HG02642 (cell line): ENCODE data around the gene GTF2A1L.

Source experiments
- ATAC-seq: cut with Tn5 transposase; IDR thresholded peaks from one replicate; pipeline ENCODE4 v1.9.1; 2021; ENCODE audit warnings: mild to moderate bottlenecking; ENCODE audit not compliant: unreplicated experiment, poor library complexity

GTF2A1L gene

DNA sequence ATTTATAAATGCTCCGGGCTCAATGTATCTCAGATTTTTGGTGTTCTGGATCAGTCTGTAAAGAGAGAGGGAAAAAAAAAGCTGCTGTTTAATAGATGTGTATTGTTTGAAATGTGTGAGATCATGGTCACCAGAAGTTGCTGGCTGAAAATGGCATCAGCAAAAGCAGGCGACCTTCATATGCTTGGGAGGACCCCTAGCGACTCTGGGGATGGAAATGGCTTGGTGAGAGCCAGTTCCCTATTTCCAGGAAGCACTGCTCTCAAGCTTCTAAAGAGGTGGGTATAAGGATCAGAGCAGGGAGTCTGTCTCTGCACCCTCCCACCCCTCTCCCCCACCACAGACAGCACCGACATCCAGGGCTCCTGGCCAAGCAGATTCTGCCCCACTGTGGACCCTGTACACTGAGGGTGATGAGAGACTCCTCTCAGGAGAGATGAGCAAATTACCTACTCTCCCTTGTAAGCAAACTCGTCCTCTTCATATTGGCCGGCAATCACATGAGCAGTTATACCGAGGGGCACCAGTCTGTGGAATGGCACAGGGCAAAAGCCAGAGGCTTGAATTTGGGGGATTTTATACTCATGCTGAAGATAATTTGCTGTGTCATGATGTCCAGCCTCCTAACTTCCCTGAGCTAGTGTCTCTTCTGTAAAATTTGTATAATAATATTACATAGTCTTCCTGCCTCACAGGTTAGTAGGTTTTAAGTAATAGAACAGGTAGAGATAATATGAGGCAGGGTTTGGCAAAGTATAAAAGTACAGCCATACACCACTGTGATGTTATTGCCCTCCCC is 108.2 kb downstream of the GTF2A1L start:
- ATAC-seq: no peak

- ATAC-seq: no peak
Measured at GRCh38 chr2:48727560-48727959, 109.9 kb downstream of the GTF2A1L start.

- no peak for ATAC-seq
Measured at GRCh38 chr2:48728295-48728694, 110.6 kb downstream of the GTF2A1L start.

DNA sequence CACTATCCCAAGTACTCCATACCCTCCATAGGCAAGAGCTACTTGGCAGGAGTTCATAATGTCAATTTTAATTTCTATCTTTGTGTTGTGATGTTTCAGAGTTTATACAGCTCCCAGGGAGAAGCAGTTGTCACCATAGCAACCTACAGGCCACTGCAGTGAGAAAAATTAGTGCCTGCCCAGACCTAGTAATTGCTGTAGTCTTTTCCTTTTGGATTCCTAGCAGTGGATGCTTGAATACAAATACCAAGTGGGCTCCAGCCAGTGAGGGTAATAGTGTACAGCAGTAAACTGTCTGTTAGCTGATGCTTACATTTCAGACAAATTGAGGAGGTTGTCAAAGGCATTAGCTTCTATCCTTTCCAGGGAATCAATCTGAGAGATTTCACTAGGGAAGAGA is 111.2 kb downstream of the GTF2A1L start:
- no peak for ATAC-seq
